Panc1 (cell line): Measurements from ENCODE around the gene ZRANB1. TPM values are rescaled to one million over a fixed set of nuclear protein-coding genes. Genes with fewer than 3 reads are reported as not detected.

Experiments
- ATAC-seq: fragments of 200-7000 bp; cut with Tn5 transposase; 2 replicates; pipeline ENCODE4 v1.9.1; 2020; ENCODE audit warnings: mild to moderate bottlenecking, moderate library complexity
- BruUV-seq: library from RNA; stranded (reverse); fragments of 400-500 nt; replicated peaks from 2 replicates; lab custom pipeline; 2021; lab: Mats Ljungman, UMichigan
- CTCF ChIA-PET: fragments of 300-600 bp; sonication (Branson Sonifier 250); formaldehyde crosslinking; loops from one replicate; lab custom pipeline; 2022; ENCODE audit warnings: antibody characterized with exemption; lab: Charles Lee
- POLR2A ChIA-PET: fragments of 300-600 bp; sonication (Branson Sonifier 250); formaldehyde crosslinking; loops from one replicate; lab custom pipeline; 2022; ENCODE audit warnings: antibody characterized with exemption; lab: Charles Lee
- DNase-seq: peaks from one replicate; pipeline ENCODE4 v3.0.0-alpha.2; 2010; ENCODE audit warnings: low read depth, low spot score
- H3K27ac ChIP-seq: 2 replicates; pipeline ENCODE4 v1.5.1; 2011; ENCODE audit warnings: mild to moderate bottlenecking, low read length, inconsistent platforms
- H3K27me3 ChIP-seq: fragments of 200-500 bp; sonication (Bioruptor generic); 2 replicates; pipeline ENCODE4 v1.6.0; 2014; ENCODE audit warnings: low read length, inconsistent platforms; ENCODE audit not compliant: control insufficient read depth, insufficient read depth
- H3K36me3 ChIP-seq: fragments of 200-500 bp; sonication (Bioruptor generic); 2 replicates; pipeline ENCODE4 v1.5.1; 2014; ENCODE audit warnings: inconsistent platforms, mild to moderate bottlenecking, low read length, moderate library complexity; ENCODE audit not compliant: control insufficient read depth, insufficient read depth
- H3K4me1 ChIP-seq: 2 replicates; pipeline ENCODE4 v1.5.1; 2011; ENCODE audit warnings: inconsistent platforms, mild to moderate bottlenecking, low read length, moderate library complexity; ENCODE audit not compliant: control insufficient read depth, insufficient read depth
- H3K4me3 ChIP-seq, 2 experiments: 2 replicates each; pipeline ENCODE4 v1.5.1; 2011 to 2012; ENCODE audit warnings: low read depth in 2 of 2, low read length in 2 of 2, mild to moderate bottlenecking in 2 of 2, inconsistent platforms in 1 of 2, moderate library complexity in 1 of 2
- H3K9me3 ChIP-seq: fragments of 200-500 bp; sonication (Bioruptor generic); 2 replicates; pipeline ENCODE4 v1.5.1; 2014; ENCODE audit warnings: low read depth, mild to moderate bottlenecking, inconsistent platforms, low read length, moderate library complexity; ENCODE audit not compliant: control insufficient read depth, insufficient read depth
- CTCF ChIP-seq: fragments of 450-650 bp; IDR thresholded peaks from 2 replicates; pipeline ENCODE4 v1.5.1; 2017; ENCODE audit warnings: mild to moderate bottlenecking
- POLR2AphosphoS5 ChIP-seq: IDR thresholded peaks from 2 replicates; pipeline ENCODE4 v1.6.1; 2012; ENCODE audit warnings: mild to moderate bottlenecking, low read depth, low read length, moderate library complexity
- REST ChIP-seq, 2 experiments: IDR thresholded peaks; 2 replicates each; pipeline ENCODE4 v1.6.1; 2011 to 2012; ENCODE audit warnings: low read depth in 2 of 2, control low read depth in 1 of 2, low read length in 1 of 2, mild to moderate bottlenecking in 1 of 2, moderate library complexity in 1 of 2; ENCODE audit not compliant: insufficient read depth in 1 of 2
- SIN3A ChIP-seq: IDR thresholded peaks from 2 replicates; pipeline ENCODE4 v1.6.1; 2012; ENCODE audit warnings: low read depth, mild to moderate bottlenecking, low read length, moderate library complexity, borderline replicate concordance; ENCODE audit not compliant: insufficient read depth
- TCF7L2 ChIP-seq: IDR thresholded peaks from 2 replicates; pipeline ENCODE4 v1.6.1; 2011; ENCODE audit warnings: mild to moderate bottlenecking, low read depth, low read length, inconsistent platforms
- in situ Hi-C: cut with HindIII; loops from 2 replicates; pipeline ENCODE4 v1.10.0; 2016; ENCODE audit warnings: low sequenced_read_pairs, low pct_unique_long_range_greater_than_20kb
- intact Hi-C: fragments of 100-400 bp; cut with micrococcal nuclease; formaldehyde crosslinking; loops from one replicate; pipeline ENCODE4 v1.10.0; 2022; ENCODE audit not compliant: unreplicated experiment
- total RNA-seq: library from RNA; stranded (reverse); gene quantifications from one replicate; pipeline ENCODE4 v1.2.1, GENCODE V29; 2021; ENCODE audit not compliant: unreplicated experiment

The ZRANB1 gene
- total RNA-seq, 1 experiment from 2014 or later, result 23.2 TPM

GRCh38 chr10:124918906-124919305 lies 23.0 kb upstream of the ZRANB1 start:
- no peaks in the 10 kb centered on the region for H3K27me3 ChIP-seq
- BruUV-seq, result no TSS peak
- ChIA-PET CTCF (no interaction called here), POLR2A (no interaction called here)
- peak overlapping the region; percentile 21; the same call in 1 of the 2 replicates for H3K27ac ChIP-seq
- ATAC-seq (no peak), DNase-seq (no peak)
- H3K4me3 ChIP-seq, result peak overlapping the region; percentile 85; a peak in 2 of 4 replicates
- H3K9me3 ChIP-seq, result no peaks in the 10 kb centered on the region
- in situ Hi-C loops, result no loop called here
- peaks cover 5% of the 10 kb centered on the region; the same call in 1 of the 2 replicates for H3K36me3 ChIP-seq
- TF ChIP-seq TCF7L2 (no peak), SIN3A (no peak), REST (IDR thresholded peaks at IDR 0.05; ENCODE audit: insufficient read depth in 1 of 2, low read depth in 2 of 2, low read length in 1 of 2) (no peak), POLR2AphosphoS5 (no peak), CTCF (no peak)
- intact Hi-C loops, result no loop called here
- peaks cover 22% of the 10 kb centered on the region for H3K4me1 ChIP-seq

- intact Hi-C loops (no loop called here), in situ Hi-C loops (no loop called here)
- H3K9me3 ChIP-seq, result no peaks in the 10 kb centered on the region
- ChIA-PET CTCF (no interaction called here), POLR2A (no interaction called here)
- no peak overlapping the region for H3K4me3 ChIP-seq
- no peak for DNase-seq
- H3K27ac ChIP-seq, result no peak overlapping the region
- TF ChIP-seq REST (IDR thresholded peaks at IDR 0.05; ENCODE audit: insufficient read depth in 1 of 2, low read depth in 2 of 2, low read length in 1 of 2) (no peak), POLR2AphosphoS5 (no peak), CTCF (no peak)
- ATAC-seq, result no peak
- peaks cover 17% of the 10 kb centered on the region for H3K4me1 ChIP-seq
- peaks cover 2% of the 10 kb centered on the region; the same call in 1 of the 2 replicates for H3K36me3 ChIP-seq
- no TSS peak for BruUV-seq
- no peaks in the 10 kb centered on the region for H3K27me3 ChIP-seq
Measured at GRCh38 chr10:124921261-124921660, 20.7 kb upstream of the ZRANB1 start.
